ENCODE results near the gene SYT1.

The SYT1 gene

DNA sequence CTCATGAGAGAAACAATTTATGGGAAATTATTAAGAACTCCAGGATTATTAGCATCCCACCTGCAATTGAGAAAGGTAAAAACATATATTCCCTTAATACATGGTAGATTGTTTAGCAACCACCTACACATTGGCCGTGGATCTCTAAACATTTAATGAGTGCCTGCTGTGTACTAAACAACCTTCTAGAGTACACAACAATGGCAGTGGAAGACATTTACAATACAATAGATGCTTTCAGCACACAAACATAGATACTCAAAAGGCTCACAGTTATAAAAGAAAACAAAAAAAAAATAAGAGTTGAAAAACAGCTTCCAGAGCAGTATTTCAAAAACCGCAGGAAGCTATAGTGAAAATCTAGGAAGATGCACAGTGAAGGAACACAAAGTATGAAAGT is 382.9 kb downstream of the SYT1 start:
- H3K4me3 ChIP-seq (ENCODE audit: low read length), result no peak overlapping the region
- TF ChIP-seq, protein P1, sequence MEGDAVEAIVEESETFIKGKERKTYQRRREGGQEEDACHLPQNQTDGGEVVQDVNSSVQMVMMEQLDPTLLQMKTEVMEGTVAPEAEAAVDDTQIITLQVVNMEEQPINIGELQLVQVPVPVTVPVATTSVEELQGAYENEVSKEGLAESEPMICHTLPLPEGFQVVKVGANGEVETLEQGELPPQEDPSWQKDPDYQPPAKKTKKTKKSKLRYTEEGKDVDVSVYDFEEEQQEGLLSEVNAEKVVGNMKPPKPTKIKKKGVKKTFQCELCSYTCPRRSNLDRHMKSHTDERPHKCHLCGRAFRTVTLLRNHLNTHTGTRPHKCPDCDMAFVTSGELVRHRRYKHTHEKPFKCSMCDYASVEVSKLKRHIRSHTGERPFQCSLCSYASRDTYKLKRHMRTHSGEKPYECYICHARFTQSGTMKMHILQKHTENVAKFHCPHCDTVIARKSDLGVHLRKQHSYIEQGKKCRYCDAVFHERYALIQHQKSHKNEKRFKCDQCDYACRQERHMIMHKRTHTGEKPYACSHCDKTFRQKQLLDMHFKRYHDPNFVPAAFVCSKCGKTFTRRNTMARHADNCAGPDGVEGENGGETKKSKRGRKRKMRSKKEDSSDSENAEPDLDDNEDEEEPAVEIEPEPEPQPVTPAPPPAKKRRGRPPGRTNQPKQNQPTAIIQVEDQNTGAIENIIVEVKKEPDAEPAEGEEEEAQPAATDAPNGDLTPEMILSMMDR (conservative IDR thresholded peaks at IDR 0.05; ENCODE audit: low read length), result no peak
- DNase-seq (ENCODE audit: low read depth), result no peak

GRCh38 chr12:79250186-79250585 is 385.6 kb downstream of the SYT1 start:
- no peak overlapping the region for H3K4me3 ChIP-seq (ENCODE audit: low read length)
- TF ChIP-seq, protein P1 (conservative IDR thresholded peaks at IDR 0.05; ENCODE audit: low read length), result no peak
- no peak for DNase-seq (ENCODE audit: low read depth)

- TF ChIP-seq, protein P1 (conservative IDR thresholded peaks at IDR 0.05; ENCODE audit: low read length), result no peak
- DNase-seq (ENCODE audit: low read depth), result no peak
- H3K4me3 ChIP-seq (ENCODE audit: low read length), result no peak overlapping the region
Measured at GRCh38 chr12:79250960-79251755, 386.6 kb downstream of the SYT1 start.

DNA sequence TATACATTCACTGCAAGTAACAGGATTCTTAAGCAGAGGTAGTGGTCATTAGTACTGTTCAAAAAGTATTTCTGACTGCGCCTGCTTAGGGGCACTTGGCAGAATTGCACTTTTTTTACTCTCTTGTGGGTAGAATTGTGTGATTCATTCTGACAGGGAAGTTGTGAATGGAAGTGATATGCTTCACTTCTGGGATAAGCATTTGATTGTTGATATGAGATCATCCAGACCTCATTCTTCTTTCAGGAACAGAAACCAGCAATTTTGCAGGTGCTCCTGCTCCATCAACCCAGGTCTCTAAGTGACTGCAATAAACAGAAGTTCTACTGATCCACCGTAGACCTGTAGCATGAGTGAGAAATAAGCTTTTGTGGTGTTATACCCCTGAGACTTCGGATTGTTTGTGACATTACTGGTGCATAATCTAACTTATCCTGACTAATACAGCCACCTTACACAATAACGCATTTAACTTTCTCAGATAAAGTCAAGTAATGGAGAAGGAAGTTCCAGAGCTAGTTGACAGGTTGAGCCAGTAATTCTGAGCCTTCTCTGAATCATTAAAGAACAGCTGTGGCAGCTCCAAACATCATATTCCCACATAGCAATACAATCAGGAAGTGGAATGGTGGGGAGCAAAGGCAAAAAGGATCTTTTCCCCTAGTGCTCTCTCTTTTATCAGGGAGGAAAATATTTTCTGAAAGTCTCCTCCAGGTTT is 387.9 kb downstream of the SYT1 start:
- no peak overlapping the region for H3K4me3 ChIP-seq (ENCODE audit: low read length)
- no peak for DNase-seq (ENCODE audit: low read depth)
- TF ChIP-seq, protein P1 (conservative IDR thresholded peaks at IDR 0.05; ENCODE audit: low read length), result no peak

GRCh38 chr12:79255288-79255687 is 390.7 kb downstream of the SYT1 start:
- DNase-seq (ENCODE audit: low read depth), result peak; percentile 53
- TF ChIP-seq, protein P1 (conservative IDR thresholded peaks at IDR 0.05; ENCODE audit: low read length), result no peak
- no peak overlapping the region for H3K4me3 ChIP-seq (ENCODE audit: low read length)

- H3K4me3 ChIP-seq (ENCODE audit: low read length), result no peak overlapping the region
- no peak for DNase-seq (ENCODE audit: low read depth)
- TF ChIP-seq, protein P1 (conservative IDR thresholded peaks at IDR 0.05; ENCODE audit: low read length), result no peak
Measured at GRCh38 chr12:79260923-79261322, 396.3 kb downstream of the SYT1 start.

DNA sequence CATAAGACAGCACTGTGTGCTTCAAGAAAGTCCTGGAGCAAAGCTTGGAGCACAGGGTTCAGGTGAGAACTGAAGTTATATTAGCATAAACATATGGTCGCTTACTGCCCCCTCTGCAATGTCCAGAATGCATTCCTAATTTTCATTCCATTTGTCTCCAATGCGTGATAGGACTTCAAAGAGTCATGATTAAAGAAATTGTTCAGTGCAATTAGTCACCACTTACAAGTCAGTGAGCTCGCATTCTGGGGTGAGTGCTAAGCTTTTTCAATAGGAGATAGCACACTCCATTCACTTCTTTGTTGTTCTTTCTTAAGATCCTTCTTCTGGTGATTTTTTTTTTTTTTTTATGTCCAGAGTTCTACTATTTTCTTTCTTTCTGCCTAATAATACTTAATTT is 398.4 kb downstream of the SYT1 start:
- DNase-seq (ENCODE audit: low read depth), result no peak
- H3K4me3 ChIP-seq (ENCODE audit: low read length), result no peak overlapping the region
- TF ChIP-seq, protein P1 (conservative IDR thresholded peaks at IDR 0.05; ENCODE audit: low read length), result no peak

Measured in AG10803 (cell line).